Naive thymus-derived CD4-positive, alpha-beta T cell (primary cell): Measurements from ENCODE around the gene FHAD1. TPM values are rescaled to one million over a fixed set of nuclear protein-coding genes. Genes with fewer than 3 reads are reported as not detected.

Source experiments
- ATAC-seq: fragments of 150-1000 bp; cut with Tn5 transposase; 2 replicates; pipeline ENCODE4 v1.10.0; 2021; ENCODE audit warnings: mild to moderate bottlenecking, moderate library complexity
- CTCF ChIA-PET: fragments of 350-600 bp; sonication (Branson Sonifier 250); formaldehyde crosslinking; loops from one replicate; lab custom pipeline; 2021; ENCODE audit warnings: antibody characterized with exemption; lab: Charles Lee
- POLR2A ChIA-PET: fragments of 350-600 bp; sonication (Branson Sonifier 250); formaldehyde crosslinking; loops from one replicate; lab custom pipeline; 2021; ENCODE audit warnings: antibody characterized with exemption, inconsistent platforms; lab: Charles Lee
- DNase-seq, 9 donors: peaks; one replicate each; pipeline versions ENCODE4 v3.0.0 to v3.0.0-alpha.2; 2020 to 2022; ENCODE audit warnings: mixed read lengths in 1 of 9
- H3K27ac ChIP-seq: one replicate; pipeline ENCODE4 v1.7.0; 2013; ENCODE audit warnings: mild to moderate bottlenecking, low read depth, low read length, moderate library complexity
- H3K27me3 ChIP-seq, 2 donors: one replicate each; pipeline ENCODE4 v1.7.0; 2013; ENCODE audit warnings: low read length in 2 of 2, mild to moderate bottlenecking in 2 of 2, moderate library complexity in 2 of 2; ENCODE audit not compliant: control insufficient read depth in 2 of 2, insufficient read depth in 2 of 2
- H3K36me3 ChIP-seq, 3 experiments: 1 replicate in 2 of 3; 2 replicates in 1 of 3; pipeline ENCODE4 v1.7.0; 2013; ENCODE audit warnings: low read length in 3 of 3, mild to moderate bottlenecking in 3 of 3, moderate library complexity in 1 of 3; ENCODE audit not compliant: insufficient read depth in 3 of 3, control insufficient read depth in 2 of 3
- H3K4me1 ChIP-seq, 2 donors: one replicate each; pipeline ENCODE4 v1.7.0; 2013; ENCODE audit warnings: low read length in 2 of 2, mild to moderate bottlenecking in 2 of 2, moderate library complexity in 1 of 2; ENCODE audit not compliant: control insufficient read depth in 2 of 2, insufficient read depth in 2 of 2
- H3K4me3 ChIP-seq: 2 replicates; pipeline ENCODE4 v1.7.0; 2013; ENCODE audit warnings: mild to moderate bottlenecking, low read length
- H3K9me3 ChIP-seq, 3 experiments: 1 replicate in 2 of 3; 2 replicates in 1 of 3; pipeline ENCODE4 v1.7.0; 2013; ENCODE audit warnings: low read length in 3 of 3; ENCODE audit not compliant: control insufficient read depth in 2 of 3
- H3K27ac Mint-ChIP-seq, 9 donors: one replicate each; pipeline ENCODE4 v1.8.0; 2020 to 2022; ENCODE audit warnings: mixed read lengths in 9 of 9, mild to moderate bottlenecking in 8 of 9, moderate library complexity in 5 of 9, inconsistent platforms in 2 of 9
- H3K27me3 Mint-ChIP-seq, 5 donors: one replicate each; pipeline ENCODE4 v1.8.0; 2021 to 2022; ENCODE audit warnings: mixed read lengths in 5 of 5, mild to moderate bottlenecking in 1 of 5
- H3K36me3 Mint-ChIP-seq, 5 donors: one replicate each; pipeline ENCODE4 v1.8.0; 2020 to 2022; ENCODE audit warnings: mixed read lengths in 5 of 5, mild to moderate bottlenecking in 3 of 5, inconsistent platforms in 1 of 5
- H3K4me1 Mint-ChIP-seq, 7 donors: one replicate each; pipeline ENCODE4 v1.8.0; 2020 to 2022; ENCODE audit warnings: mixed read lengths in 7 of 7, mild to moderate bottlenecking in 3 of 7, inconsistent platforms in 1 of 7
- H3K4me3 Mint-ChIP-seq, 10 donors: one replicate each; pipeline ENCODE4 v1.8.0; 2020 to 2022; ENCODE audit warnings: mild to moderate bottlenecking in 10 of 10, mixed read lengths in 10 of 10, moderate library complexity in 6 of 10, inconsistent platforms in 2 of 10
- H3K9me3 Mint-ChIP-seq, 11 donors: one replicate each; pipeline ENCODE4 v1.8.0; 2020 to 2022; ENCODE audit warnings: mixed read lengths in 11 of 11, mild to moderate bottlenecking in 4 of 11, inconsistent platforms in 1 of 11, moderate library complexity in 1 of 11
- intact Hi-C, 2 donors: fragments of 100-400 bp; cut with micrococcal nuclease; formaldehyde crosslinking; loops; one replicate each; pipeline ENCODE4 v1.15.1; 2023
- polyA plus RNA-seq, 2 donors: library from polyadenylated mRNA; unstranded; fragments of 300-500 nt; fragmentation: Illumina TruSeq; gene quantifications; one replicate each; pipeline ENCODE4 v1.2.3, GENCODE V29; 2021
- total RNA-seq, 6 experiments: library from RNA in 5 of 6; stranded (reverse) in 5 of 6; gene quantifications; 1 replicate in 5 of 6; 2 replicates in 1 of 6; pipeline ENCODE4 v1.2.3 and lab custom pipeline; 2021 to 2026

Gene FHAD1
- total and polyA plus RNA-seq, 7 experiments from 2014 or later, result 0.19 to 1.1 TPM; not detected in 5

GRCh38 chr1:15411593-15412137 is 164.6 kb downstream of the FHAD1 start:
- intact Hi-C loops, result no loop called here
- Histone ChIP-seq H3K9me3 (no peaks in the 10 kb centered on the region), H3K36me3 (peaks cover 0 to 10% (median 0%) of the 10 kb centered on the region in 3 experiments), H3K4me3 (peak overlapping the region; percentile 77), H3K4me1 (peaks cover 31 to 74% of the 10 kb centered on the region in 2 donors), H3K27ac (peak overlapping the region; percentile 94), H3K27me3 (no peaks in the 10 kb centered on the region)
- H3K9me3 Mint-ChIP-seq, result no peaks in the 10 kb centered on the region
- peak overlapping the region; percentile 72 to 99 (median 92) for H3K4me3 Mint-ChIP-seq
- peaks cover 0 to 26% (median 0%) of the 10 kb centered on the region in 5 donors for H3K36me3 Mint-ChIP-seq
- ChIA-PET CTCF (interaction anchor here (1.3 kb wide), 1 partner anchor 88 kb away, joined by 3 read pairs; no protein-coding TSS in a partner anchor), POLR2A (interaction anchor here (0.6 to 0.7 kb wide), 2 partner anchors 160 to 422 kb away, joined by 3 read pairs; no protein-coding TSS in a partner anchor)
- DNase-seq, result peak in 4 of 9 donors; percentile 17 to 42 (median 20)
- peak overlapping the region; percentile 21 to 95 (median 78) for H3K27ac Mint-ChIP-seq
- peaks cover 0 to 22% (median 0%) of the 10 kb centered on the region in 5 donors for H3K27me3 Mint-ChIP-seq
- peak; percentile 38 for ATAC-seq
- H3K4me1 Mint-ChIP-seq, result peaks cover 13 to 68% (median 49%) of the 10 kb centered on the region in 7 donors

GRCh38 chr1:15412175-15412800 is 165.3 kb downstream of the FHAD1 start:
- no peaks in the 10 kb centered on the region for H3K27me3 ChIP-seq
- DNase-seq (no peak), ATAC-seq (peak; percentile 31)
- peaks cover 0 to 10% (median 0%) of the 10 kb centered on the region in 3 experiments for H3K36me3 ChIP-seq
- Mint-ChIP-seq H3K27me3 (peaks cover 0 to 16% (median 0%) of the 10 kb centered on the region in 5 donors), H3K9me3 (no peaks in the 10 kb centered on the region), H3K4me1 (peaks cover 18 to 68% (median 55%) of the 10 kb centered on the region in 7 donors), H3K4me3 (peak overlapping the region; percentile 72 to 99 (median 92)), H3K36me3 (peaks cover 0 to 26% (median 0%) of the 10 kb centered on the region in 5 donors), H3K27ac (peak overlapping the region in 7 of 9 donors; percentile 38 to 95 (median 73))
- POLR2A ChIA-PET, result interaction anchor here (0.7 to 0.9 kb wide), 2 partner anchors 14 to 421 kb away, joined by 3 to 4 read pairs; no protein-coding TSS in a partner anchor
- peak overlapping the region; percentile 77 for H3K4me3 ChIP-seq
- CTCF ChIA-PET, result interaction anchor here (0.5 kb wide), 1 partner anchor 1882 kb away, joined by 3 read pairs; no protein-coding TSS in a partner anchor
- no peak overlapping the region for H3K27ac ChIP-seq
- intact Hi-C loops, result no loop called here
- no peaks in the 10 kb centered on the region for H3K9me3 ChIP-seq
- peaks cover 37 to 75% of the 10 kb centered on the region in 2 donors for H3K4me1 ChIP-seq

GRCh38 chr1:15412843-15413242 is 165.8 kb downstream of the FHAD1 start:
- Histone ChIP-seq H3K36me3 (peaks cover 0 to 10% (median 0%) of the 10 kb centered on the region in 3 experiments), H3K4me3 (no peak overlapping the region), H3K27ac (no peak overlapping the region), H3K9me3 (no peaks in the 10 kb centered on the region), H3K27me3 (no peaks in the 10 kb centered on the region), H3K4me1 (peaks cover 40 to 75% of the 10 kb centered on the region in 2 donors)
- POLR2A ChIA-PET, result interaction anchor here (0.9 kb wide), 1 partner anchor 13 kb away, joined by 4 read pairs; no protein-coding TSS in a partner anchor
- peaks cover 22 to 72% (median 60%) of the 10 kb centered on the region in 7 donors for H3K4me1 Mint-ChIP-seq
- intact Hi-C loops, result no loop called here
- peak overlapping the region in 5 of 9 donors; percentile 41 to 95 (median 73) for H3K27ac Mint-ChIP-seq
- H3K36me3 Mint-ChIP-seq, result peaks cover 0 to 28% (median 0%) of the 10 kb centered on the region in 5 donors
- DNase-seq, result no peak
- no peak for ATAC-seq
- H3K9me3 Mint-ChIP-seq, result no peaks in the 10 kb centered on the region
- peaks cover 0 to 11% (median 0%) of the 10 kb centered on the region in 5 donors for H3K27me3 Mint-ChIP-seq
- CTCF ChIA-PET, result no interaction called here
- H3K4me3 Mint-ChIP-seq, result peak overlapping the region in 7 of 10 donors; percentile 87 to 99 (median 92)

- ATAC-seq (no peak), DNase-seq (no peak)
- Histone ChIP-seq H3K4me3 (no peak overlapping the region), H3K36me3 (peaks cover 0 to 10% (median 0%) of the 10 kb centered on the region in 3 experiments), H3K27me3 (no peaks in the 10 kb centered on the region), H3K4me1 (peaks cover 40 to 66% of the 10 kb centered on the region in 2 donors), H3K9me3 (no peaks in the 10 kb centered on the region), H3K27ac (no peak overlapping the region)
- intact Hi-C loops, result no loop called here
- H3K4me1 Mint-ChIP-seq, result peaks cover 22 to 74% (median 64%) of the 10 kb centered on the region in 7 donors
- H3K27me3 Mint-ChIP-seq, result peaks cover 0 to 5% (median 0%) of the 10 kb centered on the region in 5 donors
- ChIA-PET POLR2A (no interaction called here), CTCF (no interaction called here)
- H3K4me3 Mint-ChIP-seq, result peak overlapping the region in 4 of 10 donors; percentile 11 to 56 (median 50)
- H3K27ac Mint-ChIP-seq, result peak overlapping the region in 5 of 9 donors; percentile 23 to 88 (median 46)
- peaks cover 0 to 33% (median 0%) of the 10 kb centered on the region in 5 donors for H3K36me3 Mint-ChIP-seq
- H3K9me3 Mint-ChIP-seq, result no peaks in the 10 kb centered on the region
Observed at GRCh38 chr1:15413563-15414444, 166.8 kb downstream of the FHAD1 start.

- no peaks in the 10 kb centered on the region for H3K9me3 ChIP-seq
- Mint-ChIP-seq H3K27ac (peak overlapping the region in 6 of 9 donors; percentile 9 to 88 (median 50)), H3K36me3 (peaks cover 0 to 33% (median 0%) of the 10 kb centered on the region in 5 donors), H3K4me1 (peaks cover 16 to 70% (median 60%) of the 10 kb centered on the region in 7 donors), H3K9me3 (no peaks in the 10 kb centered on the region), H3K27me3 (no peaks in the 10 kb centered on the region), H3K4me3 (peak overlapping the region in 4 of 10 donors; percentile 9 to 56 (median 50))
- ATAC-seq, result no peak
- H3K27ac ChIP-seq, result no peak overlapping the region
- ChIA-PET CTCF (no interaction called here), POLR2A (no interaction called here)
- DNase-seq, result no peak
- intact Hi-C loops, result no loop called here
- H3K4me3 ChIP-seq, result no peak overlapping the region
- peaks cover 0 to 10% (median 0%) of the 10 kb centered on the region in 3 experiments for H3K36me3 ChIP-seq
- H3K27me3 ChIP-seq, result no peaks in the 10 kb centered on the region
- peaks cover 36 to 65% of the 10 kb centered on the region in 2 donors for H3K4me1 ChIP-seq
Observed at GRCh38 chr1:15414445-15414983, 167.5 kb downstream of the FHAD1 start.
